ENCODE data around the gene PRKACA.
A peak's percentile ranks its signal among the peaks of the same experiment; 100 is the strongest.

The PRKACA gene

DNA sequence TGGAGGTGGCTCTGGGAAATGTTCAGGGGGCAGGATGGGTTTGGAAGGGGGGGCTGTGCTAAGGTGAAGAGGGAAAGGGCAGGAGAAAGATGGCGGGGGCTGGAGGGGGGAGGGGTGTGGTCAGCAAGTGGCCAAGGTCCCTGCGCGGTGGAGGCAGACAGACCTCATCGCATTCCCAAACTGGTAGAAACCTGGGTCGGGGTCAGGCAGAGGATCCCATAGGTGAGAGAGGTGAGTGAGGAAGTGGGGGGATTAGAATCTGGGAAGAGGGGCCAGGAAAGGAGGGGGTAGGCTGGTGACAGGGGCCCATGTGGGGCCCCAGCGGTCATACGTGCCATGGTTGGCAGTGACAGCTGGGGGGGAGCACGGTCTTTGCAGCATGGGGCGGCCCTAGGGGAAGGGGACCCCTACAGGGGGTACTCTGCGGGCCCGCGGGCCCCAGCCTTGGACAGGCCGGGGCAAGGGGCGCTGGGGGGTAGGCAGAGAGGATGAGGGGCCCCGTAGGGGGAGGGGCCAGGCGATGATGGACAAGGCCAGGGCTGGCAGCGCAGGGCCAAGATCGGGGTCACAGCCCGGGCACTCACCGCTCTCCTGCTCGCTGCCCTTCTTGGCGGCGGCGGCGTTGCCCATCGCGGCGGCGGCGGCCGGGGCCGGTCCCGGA, 514 bp downstream of the PRKACA start:
- no peak for DNase-seq (ENCODE audit: low read depth)

DNA sequence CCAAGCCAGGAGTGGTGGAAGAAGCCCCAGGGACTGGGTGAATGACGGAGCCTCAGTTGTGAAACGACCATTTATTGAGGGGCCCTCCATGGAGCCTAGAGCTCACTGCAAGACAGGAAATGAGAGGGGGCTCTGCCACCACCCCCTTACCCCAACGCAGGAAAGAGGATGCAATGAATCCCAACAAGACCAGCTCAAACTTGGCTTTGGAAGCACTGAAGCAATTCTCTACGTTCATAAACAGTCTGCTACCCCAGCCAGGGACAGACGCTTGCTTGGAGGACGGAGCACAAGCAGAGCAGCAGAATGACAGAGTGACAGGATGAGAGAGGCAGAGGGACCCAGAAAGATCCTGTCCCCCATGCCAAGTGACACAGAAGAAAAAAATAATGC, 1.0 kb downstream of the PRKACA start:
- DNase-seq (ENCODE audit: low read depth), result no peak

DNA sequence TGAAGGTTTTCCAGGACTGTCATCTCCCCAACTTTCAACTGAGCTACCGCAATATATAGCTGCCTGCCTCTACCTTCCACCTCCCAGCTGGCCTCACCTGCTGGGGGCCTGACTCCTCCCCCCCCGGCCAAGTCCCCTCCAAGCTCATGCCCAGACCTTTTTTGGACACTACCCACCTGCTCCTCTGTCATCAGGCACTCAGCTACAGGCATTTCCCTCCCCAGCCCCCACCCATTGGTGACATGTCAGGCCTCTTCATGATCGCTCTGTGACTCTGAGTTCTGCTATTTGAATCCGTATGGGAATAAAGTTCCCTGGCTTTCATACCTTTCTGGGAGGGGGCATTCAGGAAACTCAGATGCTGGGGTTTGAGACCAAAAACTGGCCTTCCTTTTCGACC, 1.8 kb downstream of the PRKACA start:
- DNase-seq (ENCODE audit: low read depth), result no peak

DNA sequence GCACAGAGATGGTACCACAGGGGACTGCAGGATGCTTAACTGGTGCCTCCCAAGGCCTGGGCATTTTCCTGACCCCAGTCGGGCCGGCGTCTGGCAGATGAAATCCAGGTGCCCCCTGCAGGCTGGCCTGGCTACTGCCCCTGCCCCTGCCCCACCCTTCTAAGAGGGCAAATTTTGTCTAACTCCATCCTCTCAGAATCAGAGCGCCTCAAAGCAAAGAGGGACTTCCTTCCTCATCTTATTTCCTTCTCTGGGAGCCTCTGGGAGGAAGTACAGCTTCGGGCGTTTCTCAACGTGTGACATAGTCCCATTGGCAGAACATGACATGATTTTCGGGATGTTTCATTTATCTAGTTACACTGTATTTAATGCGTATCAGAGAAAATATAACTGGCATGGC, 2.7 kb downstream of the PRKACA start:
- no peak for DNase-seq (ENCODE audit: low read depth)

DNA sequence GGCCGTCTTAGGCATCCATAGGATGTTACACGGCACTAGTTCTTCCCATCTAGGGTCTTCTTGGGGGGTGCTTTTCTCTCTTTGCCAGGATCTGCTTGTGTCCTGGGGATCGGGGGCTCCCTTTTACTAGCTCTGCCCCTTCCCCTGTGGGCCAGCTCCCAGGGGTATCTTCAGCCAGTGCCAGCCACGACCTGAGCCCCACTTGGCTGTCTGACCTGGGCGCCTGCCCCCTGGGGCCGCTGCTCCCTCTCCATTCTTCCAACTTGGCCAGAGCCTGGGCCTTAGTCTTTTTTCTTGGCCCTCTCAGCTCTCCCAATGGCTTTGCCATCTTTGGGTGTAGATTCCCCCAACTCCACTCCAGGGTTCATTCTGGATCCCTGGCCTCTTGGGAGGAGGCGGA, 3.1 kb downstream of the PRKACA start:
- no peak for DNase-seq (ENCODE audit: low read depth)

DNA sequence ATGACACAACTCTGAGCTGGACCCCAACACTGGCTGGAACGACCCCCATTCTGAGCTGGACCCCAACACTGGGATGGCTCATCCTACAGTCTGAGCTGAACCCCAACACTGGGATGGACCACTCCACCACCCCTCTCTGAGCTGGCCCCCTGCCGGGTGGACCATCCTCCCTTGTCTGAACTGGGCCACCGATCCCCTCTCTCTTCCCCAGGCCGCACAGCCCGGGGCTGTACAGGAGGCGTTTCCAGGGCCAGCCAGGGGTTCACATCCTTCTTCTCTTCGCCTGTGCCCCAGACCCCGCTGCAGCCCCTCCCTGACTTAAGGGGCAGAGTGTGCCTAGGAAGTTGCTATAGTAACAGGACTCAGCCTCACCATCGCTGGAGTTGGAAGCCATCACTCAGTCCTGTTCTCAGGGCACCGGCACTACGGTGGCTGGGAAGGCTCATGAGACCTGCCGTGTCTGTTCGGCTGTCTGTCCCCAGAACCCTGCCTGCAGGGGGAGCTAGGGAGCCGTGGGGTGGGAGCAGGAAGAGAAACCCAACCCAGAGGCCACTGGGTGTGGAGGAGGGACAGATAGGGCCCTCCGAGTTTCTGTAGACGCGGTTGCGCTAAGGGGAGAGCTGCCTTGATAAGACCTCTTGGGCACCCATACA, 3.7 kb downstream of the PRKACA start:
- no peak for DNase-seq (ENCODE audit: low read depth)

DNA sequence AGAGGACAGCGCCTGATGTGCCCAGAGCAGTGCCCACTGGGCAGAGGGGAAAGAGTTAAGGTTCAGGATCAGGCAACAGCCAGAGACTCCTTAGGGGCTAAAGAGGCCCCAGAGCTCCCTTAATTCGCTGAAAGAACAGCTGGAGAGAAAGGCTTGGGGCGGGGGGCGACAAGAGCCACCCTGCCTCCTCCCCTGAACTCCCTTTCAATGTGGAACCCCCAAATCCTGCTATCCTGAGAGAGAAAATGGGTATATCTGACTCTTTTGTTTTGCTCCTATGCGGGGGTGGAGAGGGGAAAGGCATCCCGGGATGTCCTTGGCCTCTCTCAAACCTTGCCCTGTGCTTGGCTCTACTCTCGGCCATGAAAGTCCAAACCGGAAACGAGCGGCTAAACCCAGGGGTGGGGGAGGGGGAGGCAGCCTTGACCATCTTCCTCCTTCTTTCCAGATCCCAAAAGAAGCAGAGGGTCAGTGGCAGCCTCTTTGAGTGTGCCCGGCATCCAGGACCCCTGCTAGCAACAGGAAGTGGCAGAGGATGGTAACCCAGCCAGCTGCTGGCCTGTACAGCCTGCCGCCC, 4.7 kb downstream of the PRKACA start:
- DNase-seq (ENCODE audit: low read depth), result no peak

DNA sequence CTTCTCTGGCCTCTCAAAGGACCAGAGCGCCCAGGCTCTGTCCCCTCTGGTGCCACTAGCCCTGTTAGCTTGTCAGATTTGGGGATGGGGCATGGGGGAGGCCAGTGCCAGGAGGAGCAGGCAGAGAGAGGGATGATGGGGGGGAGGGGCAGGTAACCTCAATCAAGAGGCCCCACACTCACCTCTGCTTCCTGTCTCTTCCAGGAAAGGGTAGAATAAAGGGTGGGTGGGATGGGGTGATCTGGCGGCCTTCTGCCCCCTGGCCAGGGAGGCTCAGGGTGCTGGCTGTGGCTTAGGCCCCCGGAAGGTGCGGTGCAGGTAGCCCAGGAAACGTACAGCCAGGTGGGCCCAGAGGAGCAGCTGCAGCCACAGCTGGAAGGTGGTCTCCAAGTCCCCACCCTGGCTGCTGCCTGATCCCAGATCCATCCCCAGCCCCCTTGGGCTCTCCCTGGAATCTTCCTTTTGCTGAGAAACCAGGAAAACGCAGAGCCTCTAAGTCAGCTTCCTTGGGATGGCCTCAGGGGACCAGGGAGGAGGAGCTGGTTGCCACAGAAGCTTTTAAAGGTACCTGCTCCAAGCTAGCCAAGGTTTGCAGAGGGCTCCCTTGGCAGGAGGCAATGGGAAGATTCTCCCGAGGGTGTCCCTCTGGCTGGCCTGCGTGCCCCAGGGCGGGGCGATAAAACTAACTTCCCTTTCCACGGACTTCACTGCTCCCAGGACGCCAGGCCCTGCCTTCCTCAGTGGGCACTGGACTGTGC, 5.3 kb downstream of the PRKACA start:
- no peak for DNase-seq (ENCODE audit: low read depth)

DNA sequence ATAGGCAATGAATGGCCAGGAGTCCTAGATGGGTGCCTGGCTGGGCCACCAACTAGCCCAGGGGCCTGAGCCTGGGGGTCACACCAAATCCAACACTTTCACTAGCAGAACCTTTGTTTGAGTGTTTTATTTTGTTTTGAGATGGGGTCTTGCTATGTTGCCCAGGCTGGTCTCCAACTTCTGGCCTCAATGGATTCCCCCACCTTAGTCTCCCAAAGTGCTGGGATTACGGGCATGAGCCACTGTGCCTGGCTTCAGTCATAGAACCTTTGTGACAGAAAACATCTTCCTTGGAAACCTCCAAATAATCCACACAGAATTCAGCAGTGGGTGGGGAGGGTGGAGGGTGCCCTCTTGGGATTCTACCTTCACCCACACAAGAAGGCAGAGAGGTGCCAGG, 6.1 kb downstream of the PRKACA start:
- no peak for DNase-seq (ENCODE audit: low read depth)

DNA sequence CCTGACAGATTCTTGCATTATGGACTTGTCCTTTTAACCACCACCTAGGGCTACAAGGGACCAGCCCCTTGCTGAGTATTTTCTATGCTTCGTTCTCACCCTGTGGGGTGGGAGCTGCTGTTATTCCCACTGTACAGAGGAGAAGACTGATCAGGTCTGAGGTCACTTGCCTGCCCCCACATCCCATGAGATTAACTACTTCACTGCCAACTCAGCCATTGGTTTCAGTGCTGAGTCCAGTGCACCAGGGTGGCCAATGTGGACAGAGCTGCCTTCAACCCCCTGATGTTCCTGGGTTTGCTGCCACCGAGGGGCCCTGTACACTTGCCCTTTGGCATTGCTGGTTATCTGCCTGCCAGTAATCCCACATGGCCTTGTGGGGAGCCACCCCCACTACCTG, 6.9 kb downstream of the PRKACA start:
- DNase-seq (ENCODE audit: low read depth), result no peak

DNA sequence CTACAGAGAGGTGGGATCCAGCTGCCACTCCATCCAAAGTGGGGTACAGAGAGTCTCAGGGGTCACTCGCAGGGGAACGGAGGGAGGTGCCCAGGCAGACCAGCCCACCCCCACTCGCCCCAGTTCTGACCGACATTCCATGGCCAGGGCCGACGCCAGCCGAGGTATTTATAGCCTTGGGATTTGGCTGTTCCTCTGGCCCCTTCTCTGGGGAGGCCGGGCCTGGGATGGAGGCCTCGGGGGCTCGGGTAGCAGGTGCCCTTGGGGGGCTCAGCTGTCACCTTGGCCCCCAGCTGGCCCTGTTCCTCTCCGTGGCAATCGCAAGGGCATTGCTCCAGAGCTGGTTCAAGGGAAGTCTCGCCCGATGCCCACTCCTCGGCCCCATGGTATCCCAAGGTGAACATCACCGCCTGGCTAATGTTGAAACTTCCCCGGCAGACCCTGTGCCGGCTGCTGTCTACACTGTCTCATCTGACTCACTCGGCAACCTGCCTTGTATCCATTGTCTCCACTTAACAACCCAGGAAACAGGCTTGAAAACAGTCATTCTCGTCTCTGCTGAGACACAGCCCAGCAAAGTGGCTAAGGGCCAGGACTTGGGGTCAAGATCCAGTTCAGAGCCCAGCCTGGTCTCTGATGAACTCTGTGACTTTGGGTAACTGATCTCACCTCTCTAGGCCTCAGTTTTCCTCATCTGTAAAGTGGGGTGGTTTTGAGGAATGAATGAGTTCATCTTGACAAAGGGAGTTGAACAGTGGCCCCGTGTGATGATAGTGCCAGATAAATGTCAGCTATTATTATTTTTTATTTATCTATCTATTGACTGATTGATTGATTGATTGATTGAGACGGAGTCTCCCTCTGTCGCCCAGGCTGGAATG, 9.7 kb downstream of the PRKACA start:
- DNase-seq (ENCODE audit: low read depth), result peak; percentile 50

DNA sequence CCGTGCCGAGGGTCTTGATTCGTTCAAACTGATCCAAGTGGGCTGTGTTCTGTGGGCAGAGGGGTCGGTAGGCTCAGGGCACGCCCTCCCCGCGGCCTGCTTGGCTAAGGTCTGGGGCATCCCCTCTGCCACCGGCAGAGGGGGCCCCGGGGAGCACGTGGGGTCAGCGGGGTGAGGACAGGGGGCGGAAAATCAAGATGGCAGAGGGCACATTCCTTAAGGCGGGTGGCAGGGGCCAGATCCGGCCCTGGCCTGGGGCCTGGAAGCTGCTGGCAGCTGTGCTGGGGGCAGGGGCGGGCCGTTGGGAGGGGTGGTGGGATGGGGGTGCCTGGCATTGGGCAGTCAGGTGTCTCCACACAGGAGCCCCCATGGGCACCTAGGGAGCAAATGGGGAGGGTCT, 10.7 kb downstream of the PRKACA start:
- DNase-seq (ENCODE audit: low read depth), result no peak

DNA sequence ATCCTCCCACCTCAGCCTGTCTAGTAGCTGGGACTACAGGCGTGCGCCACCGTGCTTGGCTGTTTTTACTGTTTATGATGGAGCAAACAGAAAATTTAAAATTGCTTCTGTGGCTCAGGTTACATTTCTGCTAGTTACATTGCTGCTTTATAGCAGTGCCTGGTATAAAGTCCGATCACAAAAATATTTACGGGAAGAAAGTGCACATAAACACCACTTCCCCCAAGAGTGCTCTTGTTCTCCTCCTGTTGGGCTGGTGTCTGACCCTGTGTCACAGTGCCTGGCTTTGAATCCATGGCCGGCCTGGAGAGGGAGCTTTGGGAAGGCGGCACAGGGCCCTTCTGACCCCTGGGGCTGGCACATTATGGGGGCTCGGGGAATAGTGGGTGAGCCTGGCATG, 11.9 kb downstream of the PRKACA start:
- DNase-seq (ENCODE audit: low read depth), result no peak

DNA sequence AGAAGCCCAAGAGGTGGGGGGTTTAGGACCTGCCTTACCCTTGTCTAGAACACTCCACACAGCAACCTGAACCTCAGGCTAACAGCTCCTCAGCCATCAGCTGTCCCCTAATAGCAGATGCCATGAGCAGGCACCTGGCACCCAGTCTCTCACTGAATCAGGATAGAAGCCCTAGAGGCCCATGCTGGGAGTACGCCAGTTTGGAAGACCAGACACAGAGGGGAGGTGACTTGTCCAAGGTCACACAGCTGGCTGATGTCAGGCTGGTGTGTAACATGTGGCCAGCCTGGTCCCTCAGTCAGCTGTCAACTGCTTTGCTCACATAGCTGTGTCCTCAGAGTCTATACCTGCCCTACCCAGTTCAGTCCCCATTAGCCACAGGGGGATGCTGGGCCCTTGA, 14.3 kb downstream of the PRKACA start:
- no peak for DNase-seq (ENCODE audit: low read depth)

DNA sequence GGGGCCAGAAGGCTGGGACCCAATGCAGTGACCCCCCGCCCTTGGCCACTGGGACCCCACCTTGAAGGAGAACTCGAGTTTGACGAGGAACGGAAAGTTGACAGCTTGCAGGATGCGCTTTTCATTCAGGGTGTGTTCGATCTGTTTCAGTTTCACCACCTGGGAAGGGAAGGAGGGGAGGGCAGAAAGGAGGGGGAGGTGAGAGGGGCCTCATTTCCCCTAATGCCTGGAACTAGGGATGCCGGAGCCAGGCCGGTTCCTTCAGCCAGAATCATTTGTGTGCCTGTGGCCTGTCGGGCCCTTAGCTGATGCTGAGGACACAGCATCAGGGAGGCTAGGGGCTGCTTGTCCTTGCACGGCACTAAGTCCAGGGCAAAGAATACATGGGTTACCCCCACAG, 14.8 kb downstream of the PRKACA start:
- DNase-seq (ENCODE audit: low read depth), result no peak

DNA sequence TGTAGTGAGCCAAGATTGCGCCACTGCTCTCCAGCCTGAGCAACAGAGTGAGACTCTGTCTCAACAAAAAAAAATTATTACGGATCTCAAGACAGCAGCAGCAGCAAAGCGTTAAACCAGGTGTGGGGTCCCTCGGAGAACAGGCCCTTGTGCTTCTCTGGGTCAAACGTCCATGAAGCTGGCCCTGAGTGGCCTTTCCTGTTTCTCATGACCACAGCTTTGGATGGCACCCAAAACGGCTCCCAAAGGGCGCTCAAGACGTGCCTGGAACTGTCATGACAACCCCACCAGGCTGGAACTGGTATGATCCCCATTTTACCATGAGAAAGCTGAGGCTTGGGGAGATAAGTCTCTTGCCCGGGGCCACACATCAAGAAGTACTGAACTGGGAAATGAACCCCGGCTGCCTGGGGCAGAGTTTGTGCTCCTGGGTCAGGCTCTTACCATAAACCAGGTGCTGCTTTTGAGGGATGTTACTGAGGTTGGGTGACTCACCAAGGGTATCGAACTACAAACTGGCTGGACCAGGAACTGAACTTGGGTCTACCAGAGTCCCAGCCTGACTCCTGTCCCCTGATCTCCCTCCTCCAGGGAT, 15.4 kb downstream of the PRKACA start:
- DNase-seq (ENCODE audit: low read depth), result no peak

DNA sequence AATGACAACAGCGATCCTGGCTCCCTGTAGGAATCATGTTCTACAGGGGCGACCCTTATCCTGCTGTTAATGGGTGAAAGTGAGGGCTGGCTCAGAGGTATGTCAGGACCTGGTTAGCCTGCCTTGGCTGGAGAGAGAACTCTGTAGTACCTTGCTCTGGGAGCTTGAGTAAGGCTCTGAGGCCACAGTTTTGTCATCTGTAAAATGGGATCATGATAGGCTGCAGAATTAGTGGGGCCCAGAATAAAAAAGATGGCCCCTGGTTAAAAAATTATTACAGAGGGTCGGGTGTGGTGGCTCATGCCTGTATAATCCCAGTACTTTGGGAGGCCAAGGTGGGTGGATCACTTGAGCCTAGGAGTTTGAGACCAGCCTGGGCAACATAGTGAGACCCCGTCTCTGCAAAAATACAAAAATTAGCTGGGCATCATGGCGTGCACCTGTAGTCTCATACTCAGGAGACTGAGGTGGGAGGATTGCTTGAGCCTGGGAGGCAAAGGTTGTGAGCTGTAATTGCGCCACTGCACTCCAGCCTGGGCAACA, 16.5 kb downstream of the PRKACA start:
- no peak for DNase-seq (ENCODE audit: low read depth)

DNA sequence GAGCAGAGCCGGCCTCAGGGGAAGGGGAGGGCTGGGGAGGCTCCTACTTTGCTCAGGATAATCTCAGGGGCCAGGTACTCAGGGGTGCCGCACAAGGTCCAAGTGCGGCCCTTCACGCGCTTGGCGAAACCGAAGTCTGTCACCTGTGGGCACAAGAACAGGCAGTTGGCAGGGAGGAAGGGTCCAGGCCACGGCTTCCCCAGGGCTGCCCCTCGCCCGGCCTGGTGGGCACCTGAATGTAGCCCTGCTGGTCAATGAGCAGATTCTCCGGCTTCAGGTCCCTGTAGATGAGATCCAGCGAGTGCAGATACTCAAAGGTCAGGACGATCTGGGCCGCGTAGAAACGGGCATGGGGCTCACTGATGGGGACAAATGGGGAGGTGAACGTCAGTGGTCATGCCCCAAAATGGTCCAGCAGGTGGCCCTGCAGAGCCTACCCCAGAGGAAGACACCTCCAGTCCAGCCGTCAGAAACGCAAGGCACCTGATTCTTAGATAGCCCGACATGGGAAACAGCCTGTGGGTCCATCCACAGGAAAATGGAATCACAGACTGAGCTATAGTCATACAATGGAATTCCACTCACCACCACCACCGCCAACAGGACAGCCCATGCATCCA, 19.9 kb downstream of the PRKACA start:
- no peak for DNase-seq (ENCODE audit: low read depth)

DNA sequence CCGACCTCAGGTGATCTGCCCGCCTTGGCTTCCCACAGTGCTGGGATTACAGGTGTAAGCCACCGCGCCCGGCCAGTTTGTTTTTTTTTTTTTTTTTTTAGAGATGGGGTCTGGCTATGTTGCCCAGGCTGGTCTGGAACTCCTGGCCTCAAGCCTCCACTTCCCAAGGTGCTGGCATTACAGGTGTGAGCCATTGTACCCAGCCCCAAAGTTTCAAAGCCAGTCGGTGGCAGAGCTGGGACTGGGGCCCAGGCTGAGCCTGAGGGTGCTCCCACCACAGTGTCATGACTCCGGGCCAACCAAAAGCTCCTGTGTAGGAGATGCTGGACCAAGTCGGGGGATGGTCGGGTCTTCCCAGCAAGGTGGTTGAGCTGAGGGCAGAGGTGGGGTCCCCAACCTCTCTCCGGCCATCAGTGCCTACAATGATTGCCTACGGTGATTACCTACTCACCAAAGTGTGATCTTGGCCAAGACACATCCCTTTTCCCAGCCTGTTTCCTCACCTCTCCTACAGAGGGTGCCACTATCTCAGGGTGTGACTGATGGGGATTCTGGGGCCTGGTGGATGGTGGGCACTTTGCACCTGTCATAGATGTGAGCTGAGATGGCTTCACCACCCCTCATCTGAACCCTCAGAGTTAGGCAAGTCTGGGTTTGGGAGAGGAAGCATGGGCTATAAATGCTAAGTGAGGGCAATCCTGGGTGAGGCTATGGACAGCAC, 21.1 kb downstream of the PRKACA start:
- DNase-seq (ENCODE audit: low read depth), result no peak

DNA sequence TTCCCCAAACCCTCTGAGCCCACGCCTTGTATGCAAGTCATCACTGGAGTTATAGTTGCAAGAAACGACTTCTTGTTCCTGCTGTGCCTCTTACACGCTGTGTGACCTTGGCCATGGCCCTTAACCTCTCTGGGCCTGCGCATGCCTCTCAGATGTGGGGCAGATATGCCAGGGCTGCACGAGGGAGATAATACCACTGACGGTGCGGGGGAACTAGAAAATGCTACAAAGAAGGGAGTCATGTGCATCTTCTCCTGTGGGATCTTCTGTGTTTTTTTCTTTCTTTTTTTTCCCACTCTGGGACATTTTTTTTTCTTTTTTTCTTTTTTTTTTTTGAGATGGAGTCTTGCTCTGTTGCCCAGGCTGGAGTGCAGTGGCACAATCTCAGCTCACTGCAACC, 22.7 kb downstream of the PRKACA start:
- DNase-seq (ENCODE audit: low read depth), result no peak
